Measurements from ENCODE around the gene IL17RA. TPM values are rescaled to one million over a fixed set of nuclear protein-coding genes. Genes with fewer than 3 reads are reported as not detected.
A peak's percentile ranks its signal among the peaks of the same experiment; 100 is the strongest.
"Not testable (repeated sequence)": the region's sequence is repeated elsewhere in the genome, so short reads cannot be mapped to it uniquely, and the experiment has no call there.

The IL17RA gene, protein sequence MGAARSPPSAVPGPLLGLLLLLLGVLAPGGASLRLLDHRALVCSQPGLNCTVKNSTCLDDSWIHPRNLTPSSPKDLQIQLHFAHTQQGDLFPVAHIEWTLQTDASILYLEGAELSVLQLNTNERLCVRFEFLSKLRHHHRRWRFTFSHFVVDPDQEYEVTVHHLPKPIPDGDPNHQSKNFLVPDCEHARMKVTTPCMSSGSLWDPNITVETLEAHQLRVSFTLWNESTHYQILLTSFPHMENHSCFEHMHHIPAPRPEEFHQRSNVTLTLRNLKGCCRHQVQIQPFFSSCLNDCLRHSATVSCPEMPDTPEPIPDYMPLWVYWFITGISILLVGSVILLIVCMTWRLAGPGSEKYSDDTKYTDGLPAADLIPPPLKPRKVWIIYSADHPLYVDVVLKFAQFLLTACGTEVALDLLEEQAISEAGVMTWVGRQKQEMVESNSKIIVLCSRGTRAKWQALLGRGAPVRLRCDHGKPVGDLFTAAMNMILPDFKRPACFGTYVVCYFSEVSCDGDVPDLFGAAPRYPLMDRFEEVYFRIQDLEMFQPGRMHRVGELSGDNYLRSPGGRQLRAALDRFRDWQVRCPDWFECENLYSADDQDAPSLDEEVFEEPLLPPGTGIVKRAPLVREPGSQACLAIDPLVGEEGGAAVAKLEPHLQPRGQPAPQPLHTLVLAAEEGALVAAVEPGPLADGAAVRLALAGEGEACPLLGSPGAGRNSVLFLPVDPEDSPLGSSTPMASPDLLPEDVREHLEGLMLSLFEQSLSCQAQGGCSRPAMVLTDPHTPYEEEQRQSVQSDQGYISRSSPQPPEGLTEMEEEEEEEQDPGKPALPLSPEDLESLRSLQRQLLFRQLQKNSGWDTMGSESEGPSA
- total RNA-seq (2022) (14.1 and 18.0 TPM in 2 replicates), Bru-seq, nascent RNA (percentile 60 among the genes with signal in this experiment), BruChase-seq, experiment 1, labeled RNA remaining after a 6-hour chase (percentile 69 among the genes with signal in this experiment), BruChase-seq, experiment 2, labeled RNA remaining after a 2-hour chase (percentile 70 among the genes with signal in this experiment)
- long read RNA-seq, full-length matches to known transcripts: 2 of 13 reads
- long read RNA-seq, partial matches to known transcripts: 2 of 13 reads
- long read RNA-seq, other reads (novel, unspliced or antisense): 9 of 13 reads

DNA sequence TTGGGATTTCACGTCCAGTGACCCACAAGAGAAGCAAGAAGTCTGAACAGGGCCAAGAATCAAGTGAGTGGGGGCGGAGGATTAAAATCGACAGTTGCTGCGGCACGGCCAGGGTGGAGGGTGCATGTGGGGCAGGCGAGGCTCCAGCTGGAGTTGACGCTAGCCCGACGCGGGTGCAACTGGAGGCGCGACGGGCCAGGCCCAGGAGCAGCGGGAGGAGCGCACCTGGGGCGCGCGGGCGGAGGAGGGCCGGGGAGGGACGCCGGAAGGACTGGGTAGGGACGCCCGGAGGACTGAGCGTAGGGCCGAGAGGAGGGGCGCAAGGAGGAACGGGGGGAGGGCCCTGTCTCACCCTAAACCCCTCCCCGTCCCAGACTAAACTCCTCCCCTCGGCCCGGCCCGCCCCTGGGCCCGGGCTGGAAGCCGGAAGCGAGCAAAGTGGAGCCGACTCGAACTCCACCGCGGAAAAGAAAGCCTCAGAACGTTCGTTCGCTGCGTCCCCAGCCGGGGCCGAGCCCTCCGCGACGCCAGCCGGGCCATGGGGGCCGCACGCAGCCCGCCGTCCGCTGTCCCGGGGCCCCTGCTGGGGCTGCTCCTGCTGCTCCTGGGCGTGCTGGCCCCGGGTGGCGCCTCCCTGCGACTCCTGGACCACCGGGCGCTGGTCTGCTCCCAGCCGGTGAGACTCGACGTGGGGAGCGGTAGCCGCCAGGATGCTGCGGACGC is at the start of gene IL17RA:
Gene IL17RA (plus strand): TSS at position 447 of the 723 bp plus-strand sequence. CDS start 92 bp downstream, at position 539.
- peaks cover 23% of the 10 kb centered on the region for H3K36me3 Mint-ChIP-seq (ENCODE audit: insufficient read depth, unreplicated experiment)
- peak within 1 kb of the TSS; percentile 78 for H3K27ac Mint-ChIP-seq (ENCODE audit: unreplicated experiment)
- H3K4me1 Mint-ChIP-seq (ENCODE audit: low read depth, unreplicated experiment): peaks cover 13% of the 10 kb centered on the region
- H3K9me3 Mint-ChIP-seq (ENCODE audit: low read depth, unreplicated experiment): no peaks in the 10 kb centered on the region
- BruUV-seq (replicated peaks): no TSS peak
- peak; percentile 94 for DNase-seq
- TF ChIP-seq, protein P1, sequence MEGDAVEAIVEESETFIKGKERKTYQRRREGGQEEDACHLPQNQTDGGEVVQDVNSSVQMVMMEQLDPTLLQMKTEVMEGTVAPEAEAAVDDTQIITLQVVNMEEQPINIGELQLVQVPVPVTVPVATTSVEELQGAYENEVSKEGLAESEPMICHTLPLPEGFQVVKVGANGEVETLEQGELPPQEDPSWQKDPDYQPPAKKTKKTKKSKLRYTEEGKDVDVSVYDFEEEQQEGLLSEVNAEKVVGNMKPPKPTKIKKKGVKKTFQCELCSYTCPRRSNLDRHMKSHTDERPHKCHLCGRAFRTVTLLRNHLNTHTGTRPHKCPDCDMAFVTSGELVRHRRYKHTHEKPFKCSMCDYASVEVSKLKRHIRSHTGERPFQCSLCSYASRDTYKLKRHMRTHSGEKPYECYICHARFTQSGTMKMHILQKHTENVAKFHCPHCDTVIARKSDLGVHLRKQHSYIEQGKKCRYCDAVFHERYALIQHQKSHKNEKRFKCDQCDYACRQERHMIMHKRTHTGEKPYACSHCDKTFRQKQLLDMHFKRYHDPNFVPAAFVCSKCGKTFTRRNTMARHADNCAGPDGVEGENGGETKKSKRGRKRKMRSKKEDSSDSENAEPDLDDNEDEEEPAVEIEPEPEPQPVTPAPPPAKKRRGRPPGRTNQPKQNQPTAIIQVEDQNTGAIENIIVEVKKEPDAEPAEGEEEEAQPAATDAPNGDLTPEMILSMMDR (IDR thresholded peaks at IDR 0.05; ENCODE audit: unreplicated experiment): no peak
- H3K27me3 Mint-ChIP-seq (ENCODE audit: unreplicated experiment): no peaks in the 10 kb centered on the region
- intact Hi-C loops (cut with micrococcal nuclease; ENCODE audit: unreplicated experiment): no loop called here
- H3K4me3 Mint-ChIP-seq (ENCODE audit: low read depth, unreplicated experiment): peak within 1 kb of the TSS; percentile 89
- CTCF ChIA-PET: interaction anchor here (1.3 kb wide), 1 partner anchor 87 kb away, joined by 3 read pairs; no protein-coding TSS in a partner anchor

DNA sequence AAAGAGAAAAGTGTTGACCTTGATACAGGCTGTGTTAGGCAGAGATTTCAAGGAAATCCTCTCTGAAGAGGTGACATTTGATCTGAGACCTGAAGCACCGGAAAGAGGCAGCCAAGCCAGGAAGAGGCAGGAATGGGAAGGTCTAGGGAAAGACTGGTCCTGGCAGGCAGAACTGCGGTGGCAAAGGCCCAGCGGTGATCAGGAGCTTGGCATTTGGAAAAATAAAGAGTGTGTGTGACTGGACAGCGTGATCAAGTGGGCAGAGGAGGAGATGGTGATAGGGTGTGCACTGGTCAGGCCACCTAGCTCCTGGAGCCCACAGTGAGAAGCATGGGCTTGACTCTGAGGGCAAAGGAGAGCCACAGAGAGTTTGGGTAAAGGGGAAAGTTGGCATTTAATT is 49.6 kb upstream of the IL17RA start:
- Mint-ChIP-seq H3K9me3 (ENCODE audit: low read depth, unreplicated experiment) (no peaks in the 10 kb centered on the region), H3K4me1 (ENCODE audit: low read depth, unreplicated experiment) (no peaks in the 10 kb centered on the region), H3K36me3 (ENCODE audit: insufficient read depth, unreplicated experiment) (no peaks in the 10 kb centered on the region), H3K27me3 (ENCODE audit: unreplicated experiment) (peaks cover 20% of the 10 kb centered on the region), H3K27ac (ENCODE audit: unreplicated experiment) (no peak overlapping the region), H3K4me3 (ENCODE audit: low read depth, unreplicated experiment) (no peak overlapping the region)
- intact Hi-C loops (cut with micrococcal nuclease; ENCODE audit: unreplicated experiment): no loop called here
- no peak for DNase-seq
- CTCF ChIA-PET: no interaction called here
- TF ChIP-seq, protein P1 (IDR thresholded peaks at IDR 0.05; ENCODE audit: unreplicated experiment): no peak
- BruUV-seq (replicated peaks): no TSS peak

DNA sequence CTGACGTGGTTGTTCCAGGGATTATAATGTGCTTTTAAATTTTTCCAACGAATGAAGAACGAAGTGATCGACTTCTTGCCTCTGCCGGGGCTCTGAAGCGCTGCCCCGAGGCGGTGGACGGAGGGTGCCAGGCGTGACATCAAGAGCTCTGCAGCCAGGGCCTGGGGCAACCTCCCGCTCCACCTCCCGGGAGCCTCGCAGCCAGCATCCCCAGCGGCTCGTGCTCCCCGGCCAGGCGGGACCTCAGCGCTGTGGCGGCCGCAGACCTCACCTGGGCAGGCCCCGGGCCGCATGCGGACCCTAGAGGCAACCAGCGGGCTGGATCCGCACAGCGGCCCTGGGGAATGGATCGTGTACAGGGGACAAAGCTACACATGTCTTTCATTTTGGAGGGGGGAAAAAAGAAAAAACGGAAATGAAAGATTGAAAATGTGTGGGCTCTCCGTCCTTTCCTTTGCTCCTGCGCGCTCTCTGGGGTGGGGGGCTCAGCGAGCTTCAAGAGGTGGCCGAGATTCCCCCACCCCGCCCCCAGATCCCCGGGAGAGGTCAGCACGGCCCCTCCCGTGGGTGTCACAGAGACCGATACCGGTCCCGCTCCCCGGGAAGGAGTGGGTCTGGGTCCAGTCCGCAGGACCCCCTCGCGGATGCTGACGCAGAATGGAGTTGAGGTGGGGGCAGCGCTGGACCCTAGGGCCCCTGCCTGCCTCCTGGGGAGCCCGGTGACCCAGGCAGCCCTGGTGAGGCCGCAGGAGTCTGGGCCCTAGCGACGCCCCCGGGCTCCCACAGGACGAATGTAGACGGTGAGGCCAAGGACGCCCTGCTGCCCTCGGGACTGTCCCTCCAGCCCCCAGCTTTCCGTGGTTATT is 48.6 kb upstream of the IL17RA start:
- DNase-seq; CTCF ChIA-PET; H3K27ac Mint-ChIP-seq (ENCODE audit: unreplicated experiment); H3K4me1 Mint-ChIP-seq (ENCODE audit: low read depth, unreplicated experiment); H3K9me3 Mint-ChIP-seq (ENCODE audit: low read depth, unreplicated experiment); H3K4me3 Mint-ChIP-seq (ENCODE audit: low read depth, unreplicated experiment); H3K36me3 Mint-ChIP-seq (ENCODE audit: insufficient read depth, unreplicated experiment); intact Hi-C loops (cut with micrococcal nuclease; ENCODE audit: unreplicated experiment); BruUV-seq (replicated peaks): not testable (repeated sequence)
- H3K27me3 Mint-ChIP-seq (ENCODE audit: unreplicated experiment): peaks cover 20% of the 10 kb centered on the region

DNA sequence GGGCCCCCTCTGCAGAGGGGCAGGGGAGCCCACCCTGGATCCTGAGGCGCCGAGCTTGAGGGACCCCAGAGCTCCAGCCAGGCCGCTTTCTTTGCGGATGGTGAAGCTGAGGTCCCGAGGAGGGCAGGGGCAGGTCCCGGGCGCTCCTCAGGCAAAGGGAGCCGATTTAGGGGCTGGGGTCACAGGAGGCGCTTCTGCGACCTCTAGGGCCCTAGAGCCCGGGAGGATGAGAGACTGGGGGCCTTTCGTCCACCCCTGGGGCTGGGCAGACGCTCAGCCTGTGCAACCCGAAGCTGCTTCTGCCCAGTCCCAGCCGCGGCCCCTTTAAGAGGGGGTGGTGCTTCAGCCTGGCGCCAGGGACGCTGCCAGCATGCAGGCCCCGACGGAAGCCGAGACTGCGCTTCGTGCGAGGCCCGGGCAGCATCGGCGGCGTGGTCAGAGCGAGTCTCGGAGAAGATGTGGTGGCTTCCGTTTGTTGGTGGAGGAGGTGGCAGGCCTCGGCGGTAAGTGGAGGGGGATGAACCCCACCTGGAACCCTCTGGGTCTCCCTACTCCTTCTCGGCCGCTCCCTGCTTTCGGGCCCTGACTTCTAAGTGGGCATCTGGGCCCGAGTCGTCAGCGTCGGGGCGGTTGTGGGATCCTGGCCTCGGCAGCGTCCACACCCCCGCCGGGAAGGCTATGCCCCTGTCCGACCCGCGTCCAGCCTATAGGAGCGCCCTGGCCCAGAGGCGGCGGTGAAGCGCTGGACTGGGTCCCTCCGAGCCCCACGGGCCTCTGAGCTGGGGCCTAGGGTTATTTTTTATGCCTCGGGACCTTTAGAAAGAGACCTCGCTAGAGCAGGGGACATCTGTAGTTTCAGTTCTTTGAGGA is 47.7 kb upstream of the IL17RA start:
- DNase-seq; BruUV-seq (replicated peaks); intact Hi-C loops (cut with micrococcal nuclease; ENCODE audit: unreplicated experiment); CTCF ChIA-PET; H3K4me3 Mint-ChIP-seq (ENCODE audit: low read depth, unreplicated experiment); H3K27ac Mint-ChIP-seq (ENCODE audit: unreplicated experiment); H3K4me1 Mint-ChIP-seq (ENCODE audit: low read depth, unreplicated experiment); H3K9me3 Mint-ChIP-seq (ENCODE audit: low read depth, unreplicated experiment); H3K36me3 Mint-ChIP-seq (ENCODE audit: insufficient read depth, unreplicated experiment): not testable (repeated sequence)
- H3K27me3 Mint-ChIP-seq (ENCODE audit: unreplicated experiment): peaks cover 20% of the 10 kb centered on the region
